Thoracic aorta (tissue), 2 donors: ENCODE data around the gene PSMG4. TPM values are rescaled to one million over a fixed set of nuclear protein-coding genes. Genes with fewer than 3 reads are reported as not detected.

ENCODE experiments used
- ATAC-seq: fragments of 150-250 bp; one replicate; pipeline ENCODE4 v1.8.0; 2017; ENCODE audit warnings: low read depth; ENCODE audit not compliant: insufficient number of reproducible peaks, low FRiP score
- DNase-seq: peaks from one replicate; pipeline ENCODE4 v3.0.0-alpha.2; 2020; ENCODE audit warnings: low spot score
- H3K27ac ChIP-seq, 2 donors: fragments of 200-600 bp; sonication (generic); 1 replicate in 1 of 2; 2 replicates in 1 of 2; pipeline ENCODE4 v1.5.1; 2016; ENCODE audit warnings: mild to moderate bottlenecking in 2 of 2, moderate library complexity in 2 of 2
- H3K27me3 ChIP-seq: fragments of 200-600 bp; sonication (generic); replicated peaks from 2 replicates; pipeline ENCODE4 v1.6.0; 2016; ENCODE audit warnings: mild to moderate bottlenecking; ENCODE audit not compliant: insufficient read depth
- H3K36me3 ChIP-seq: fragments of 200-600 bp; sonication (generic); one replicate; pipeline ENCODE4 v1.5.1; 2016
- H3K4me1 ChIP-seq, 2 donors: fragments of 200-600 bp; sonication (generic); 1 replicate in 1 of 2; 2 replicates in 1 of 2; pipeline versions ENCODE4 v1.5.1 to v1.6.0; 2016; ENCODE audit warnings: low read depth in 2 of 2, mild to moderate bottlenecking in 1 of 2; ENCODE audit not compliant: control insufficient read depth in 1 of 2
- H3K4me3 ChIP-seq: fragments of 200-600 bp; sonication (generic); 2 replicates; pipeline ENCODE4 v1.5.1; 2016; ENCODE audit warnings: mild to moderate bottlenecking
- H3K9me3 ChIP-seq: fragments of 200-600 bp; sonication (generic); 2 replicates; pipeline ENCODE4 v1.5.1; 2016
- CTCF ChIP-seq: fragments of 200-600 bp; sonication (generic); IDR thresholded peaks from one replicate; pipeline ENCODE4 v1.5.1; 2019; ENCODE audit warnings: antibody characterized with exemption
- total RNA-seq, 2 donors: library from RNA; depleted of rRNA; stranded (reverse); fragments of >200 nt; gene quantifications; one replicate each; pipeline versions ENCODE4 v1.1.0 to v1.2.3, GENCODE V29; 2016

The PSMG4 gene
- total RNA-seq, 2 donors from 2014 or later = 19.4 to 29.0 TPM

- H3K27me3 ChIP-seq = no peaks in the 10 kb centered on the region
- no peak overlapping the region for H3K27ac ChIP-seq
- peaks cover 3 to 4% of the 10 kb centered on the region in 2 donors for H3K4me1 ChIP-seq
- TF ChIP-seq CTCF = no peak
- H3K9me3 ChIP-seq = no peaks in the 10 kb centered on the region
- H3K4me3 ChIP-seq = no peak overlapping the region
- no peaks in the 10 kb centered on the region for H3K36me3 ChIP-seq
- DNase-seq (no peak), ATAC-seq (no peak)
Measured at GRCh38 chr6:3253597-3253961, 5.2 kb upstream of the PSMG4 start.

- H3K27me3 ChIP-seq = no peaks in the 10 kb centered on the region
- TF ChIP-seq CTCF = no peak
- no peaks in the 10 kb centered on the region for H3K36me3 ChIP-seq
- no peaks in the 10 kb centered on the region for H3K9me3 ChIP-seq
- peak overlapping the region in 1 of 2 donors; percentile 29 for H3K27ac ChIP-seq
- peaks cover 7 to 28% of the 10 kb centered on the region in 2 donors for H3K4me1 ChIP-seq
- peak; percentile 8 for ATAC-seq
- H3K4me3 ChIP-seq = peak overlapping the region; percentile 93
- no peak for DNase-seq
Measured at GRCh38 chr6:3258201-3258600, 546 bp upstream of the PSMG4 start.

GRCh38 chr6:3259491-3259958, 778 bp downstream of the PSMG4 start:
- TF ChIP-seq CTCF = peak; percentile 9
- no peaks in the 10 kb centered on the region for H3K9me3 ChIP-seq
- peak overlapping the region in 1 of 2 donors; percentile 30 for H3K27ac ChIP-seq
- peaks cover 7 to 28% of the 10 kb centered on the region in 2 donors for H3K4me1 ChIP-seq
- H3K36me3 ChIP-seq = peaks cover 9% of the 10 kb centered on the region
- no peaks in the 10 kb centered on the region for H3K27me3 ChIP-seq
- no peak for DNase-seq
- H3K4me3 ChIP-seq = peak overlapping the region; percentile 93
- no peak for ATAC-seq

GRCh38 chr6:3260296-3260695, 1.5 kb downstream of the PSMG4 start:
- no peak for ATAC-seq
- no peak for TF ChIP-seq CTCF
- no peaks in the 10 kb centered on the region for H3K9me3 ChIP-seq
- H3K36me3 ChIP-seq = peaks cover 9% of the 10 kb centered on the region
- no peak overlapping the region for H3K4me3 ChIP-seq
- no peak overlapping the region for H3K27ac ChIP-seq
- no peaks in the 10 kb centered on the region for H3K27me3 ChIP-seq
- peaks cover 7 to 28% of the 10 kb centered on the region in 2 donors for H3K4me1 ChIP-seq
- DNase-seq = no peak

GRCh38 chr6:3260772-3261517, 2.2 kb downstream of the PSMG4 start:
- Histone ChIP-seq H3K36me3 (peaks cover 9% of the 10 kb centered on the region), H3K9me3 (no peaks in the 10 kb centered on the region), H3K27ac (no peak overlapping the region), H3K27me3 (no peaks in the 10 kb centered on the region), H3K4me1 (peaks cover 7 to 28% of the 10 kb centered on the region in 2 donors), H3K4me3 (no peak overlapping the region)
- no peak for DNase-seq
- TF ChIP-seq CTCF = no peak
- no peak for ATAC-seq
